CD4-positive, alpha-beta T cell (primary cell): ENCODE data around the gene GPRASP3. TPM values are rescaled to one million over a fixed set of nuclear protein-coding genes. Genes with fewer than 3 reads are reported as not detected.

ENCODE experiments used
- ATAC-seq: fragments of 200-7000 bp; cut with Tn5 transposase; one replicate; pipeline ENCODE4 v1.10.0; 2022; ENCODE audit warnings: mild to moderate bottlenecking; ENCODE audit not compliant: poor library complexity
- CTCF ChIA-PET: fragments of 350-600 bp; sonication (Branson Sonifier 250); formaldehyde crosslinking; loops from one replicate; lab custom pipeline; 2021; ENCODE audit warnings: antibody characterized with exemption, inconsistent platforms; lab: Charles Lee
- POLR2A ChIA-PET: fragments of 350-600 bp; sonication (Branson Sonifier 250); formaldehyde crosslinking; loops from one replicate; lab custom pipeline; 2021; ENCODE audit warnings: antibody characterized with exemption, inconsistent platforms; lab: Charles Lee
- DNase-seq, 14 experiments: peaks; one replicate each; pipeline ENCODE4 v3.0.0-alpha.2; 2013 to 2020; ENCODE audit warnings: mixed read lengths in 2 of 14
- H3K27ac ChIP-seq, 2 donors: one replicate each; pipeline versions ENCODE4 v1.5.1 to v1.7.0; 2013; ENCODE audit warnings: low read length in 2 of 2, low read depth in 1 of 2, mild to moderate bottlenecking in 1 of 2
- H3K27me3 ChIP-seq, 2 experiments: 1 replicate in 1 of 2; 2 replicates in 1 of 2; pipeline versions ENCODE4 v1.6.1 to v1.7.0; 2013; ENCODE audit warnings: low read length in 2 of 2, control low read depth in 1 of 2, mild to moderate bottlenecking in 1 of 2, moderate library complexity in 1 of 2; ENCODE audit not compliant: insufficient read depth in 2 of 2, control insufficient read depth in 1 of 2
- H3K36me3 ChIP-seq: one replicate; pipeline ENCODE4 v1.6.1; 2013; ENCODE audit warnings: low read length, control low read depth; ENCODE audit not compliant: insufficient read depth
- H3K4me1 ChIP-seq: one replicate; pipeline ENCODE4 v1.6.1; 2013; ENCODE audit warnings: low read length, control low read depth; ENCODE audit not compliant: insufficient read depth
- H3K4me3 ChIP-seq: one replicate; pipeline ENCODE4 v1.5.1; 2013; ENCODE audit warnings: mild to moderate bottlenecking, low read length, moderate library complexity
- H3K9me3 ChIP-seq, 2 experiments: 1 replicate in 1 of 2; 2 replicates in 1 of 2; pipeline versions ENCODE4 v1.6.1 to v1.7.0; 2013; ENCODE audit warnings: low read length in 2 of 2, mild to moderate bottlenecking in 2 of 2, control low read depth in 1 of 2, moderate library complexity in 1 of 2; ENCODE audit not compliant: control insufficient read depth in 1 of 2, insufficient read depth in 1 of 2
- H3K27ac Mint-ChIP-seq: one replicate; pipeline ENCODE4 v1.8.0; 2020; ENCODE audit warnings: mixed read lengths
- H3K27me3 Mint-ChIP-seq: one replicate; pipeline ENCODE4 v1.8.0; 2021; ENCODE audit warnings: mixed read lengths
- H3K36me3 Mint-ChIP-seq: one replicate; pipeline ENCODE4 v1.8.0; 2021; ENCODE audit warnings: low read depth, mixed read lengths
- H3K4me1 Mint-ChIP-seq: one replicate; pipeline ENCODE4 v1.8.0; 2021; ENCODE audit warnings: low read depth, mixed read lengths
- H3K4me3 Mint-ChIP-seq: one replicate; pipeline ENCODE4 v1.8.0; 2020; ENCODE audit warnings: mild to moderate bottlenecking, mixed read lengths
- H3K9me3 Mint-ChIP-seq: one replicate; pipeline ENCODE4 v1.8.0; 2020; ENCODE audit warnings: mixed read lengths
- CTCF ChIP-seq: fragments of 200-600 bp; IDR thresholded peaks from one replicate; pipeline ENCODE4 v1.8.0; 2022; ENCODE audit warnings: antibody characterized with exemption, mild to moderate bottlenecking
- intact Hi-C, 2 experiments: fragments of 100-400 bp; cut with DNase I in 1 of 2; cut with micrococcal nuclease in 1 of 2; formaldehyde crosslinking; loops; one replicate each; pipeline versions ENCODE4 v1.15.1 to v1.9.0; 2023 to 2025; cut with DNase I, micrococcal nuclease
- total RNA-seq, 174 experiments: library from RNA in 2 of 174; stranded (reverse) in 2 of 174; gene quantifications; one replicate each; pipeline ENCODE4 v1.2.3 and lab custom pipeline; 2021 to 2026

Gene GPRASP3
- total RNA-seq, 2 experiments from 2014 or later, result 1.5 to 2.6 TPM

- Mint-ChIP-seq H3K27me3 (no peaks in the 10 kb centered on the region), H3K36me3 (peaks cover 5% of the 10 kb centered on the region)
These were observed 45.3 kb downstream of the GPRASP3 start for GRCh38 chrX:102765809-102766208.

GRCh38 chrX:102767287-102767686, 46.7 kb downstream of the GPRASP3 start:
- Histone ChIP-seq H3K4me1 (peaks cover 4% of the 10 kb centered on the region), H3K4me3 (no peak overlapping the region), H3K9me3 (no peaks in the 10 kb centered on the region), H3K36me3 (no peaks in the 10 kb centered on the region), H3K27me3 (no peaks in the 10 kb centered on the region), H3K27ac (no peak overlapping the region)
- Mint-ChIP-seq H3K4me3 (peak overlapping the region; percentile 74), H3K36me3 (peaks cover 5% of the 10 kb centered on the region), H3K27me3 (no peaks in the 10 kb centered on the region), H3K9me3 (no peaks in the 10 kb centered on the region), H3K4me1 (peaks cover 19% of the 10 kb centered on the region), H3K27ac (no peak overlapping the region)
- intact Hi-C loops, result no loop called here
- DNase-seq (no peak), ATAC-seq (no peak)
- CTCF ChIA-PET, result no interaction called here
- TF ChIP-seq CTCF, result no peak
- POLR2A ChIA-PET, result no interaction called here

More at GRCh38 chrX:102765809-102766208, 45.3 kb downstream of the GPRASP3 start:
- no peak for ATAC-seq
- no peak overlapping the region for H3K4me3 ChIP-seq
- no peaks in the 10 kb centered on the region for H3K9me3 ChIP-seq
- Mint-ChIP-seq H3K4me1 (peaks cover 14% of the 10 kb centered on the region), H3K27ac (no peak overlapping the region), H3K9me3 (no peaks in the 10 kb centered on the region), H3K4me3 (no peak overlapping the region)
- TF ChIP-seq CTCF, result no peak
- ChIA-PET POLR2A (no interaction called here), CTCF (no interaction called here)
- no peaks in the 10 kb centered on the region for H3K36me3 ChIP-seq
- DNase-seq, result no peak
- H3K27ac ChIP-seq, result no peak overlapping the region
- no peaks in the 10 kb centered on the region for H3K27me3 ChIP-seq
- peaks cover 4% of the 10 kb centered on the region for H3K4me1 ChIP-seq
- intact Hi-C loops, result no loop called here

- POLR2A ChIA-PET, result no interaction called here
- CTCF ChIA-PET, result no interaction called here
- Mint-ChIP-seq H3K27me3 (no peaks in the 10 kb centered on the region), H3K36me3 (peaks cover 12% of the 10 kb centered on the region), H3K4me3 (peak overlapping the region; percentile 98), H3K9me3 (no peaks in the 10 kb centered on the region), H3K27ac (peak overlapping the region; percentile 91), H3K4me1 (peaks cover 19% of the 10 kb centered on the region)
- H3K4me1 ChIP-seq, result peaks cover 4% of the 10 kb centered on the region
- H3K36me3 ChIP-seq, result no peaks in the 10 kb centered on the region
- peak overlapping the region; percentile 80 for H3K4me3 ChIP-seq
- intact Hi-C loops, result no loop called here
- peak overlapping the region; percentile 15 to 47 for H3K27ac ChIP-seq
- H3K9me3 ChIP-seq, result no peaks in the 10 kb centered on the region
- DNase-seq (peak; percentile 55 to 91 (median 68)), ATAC-seq (peak; percentile 87)
- H3K27me3 ChIP-seq, result no peaks in the 10 kb centered on the region
- no peak for TF ChIP-seq CTCF
These were observed 48.6 kb downstream of the GPRASP3 start for GRCh38 chrX:102768987-102769761.

Other genes starting within 250 kb of the GPRASP3 start
- gene TCP11X2, start 248.9 kb upstream of the GPRASP3 start, total RNA-seq, result not detected
- not detected for gene TMSB15A, start 204.0 kb upstream of the GPRASP3 start, total RNA-seq
- 10 to 100 TPM; 14.0 to 15.9 TPM for gene ARMCX5, start 121.2 kb upstream of the GPRASP3 start, total RNA-seq
- 100 to 1,000 TPM; 103 to 104 TPM for gene GPRASP1, start 69.3 kb upstream of the GPRASP3 start, total RNA-seq
- 1 to 10 TPM; 2.1 to 2.6 TPM for gene GPRASP2, start 8.3 kb upstream of the GPRASP3 start, total RNA-seq
- gene RAB40AL, start 216.5 kb downstream of the GPRASP3 start, total RNA-seq, result not detected